Epidermal melanocyte (primary cell): ENCODE results near the gene SPEM2.

Experiments used
- DNase-seq: peaks from one replicate; pipeline ENCODE4 v3.0.0; 2011; ENCODE audit warnings: low spot score; ENCODE audit not compliant: insufficient read length

The SPEM2 gene

DNA sequence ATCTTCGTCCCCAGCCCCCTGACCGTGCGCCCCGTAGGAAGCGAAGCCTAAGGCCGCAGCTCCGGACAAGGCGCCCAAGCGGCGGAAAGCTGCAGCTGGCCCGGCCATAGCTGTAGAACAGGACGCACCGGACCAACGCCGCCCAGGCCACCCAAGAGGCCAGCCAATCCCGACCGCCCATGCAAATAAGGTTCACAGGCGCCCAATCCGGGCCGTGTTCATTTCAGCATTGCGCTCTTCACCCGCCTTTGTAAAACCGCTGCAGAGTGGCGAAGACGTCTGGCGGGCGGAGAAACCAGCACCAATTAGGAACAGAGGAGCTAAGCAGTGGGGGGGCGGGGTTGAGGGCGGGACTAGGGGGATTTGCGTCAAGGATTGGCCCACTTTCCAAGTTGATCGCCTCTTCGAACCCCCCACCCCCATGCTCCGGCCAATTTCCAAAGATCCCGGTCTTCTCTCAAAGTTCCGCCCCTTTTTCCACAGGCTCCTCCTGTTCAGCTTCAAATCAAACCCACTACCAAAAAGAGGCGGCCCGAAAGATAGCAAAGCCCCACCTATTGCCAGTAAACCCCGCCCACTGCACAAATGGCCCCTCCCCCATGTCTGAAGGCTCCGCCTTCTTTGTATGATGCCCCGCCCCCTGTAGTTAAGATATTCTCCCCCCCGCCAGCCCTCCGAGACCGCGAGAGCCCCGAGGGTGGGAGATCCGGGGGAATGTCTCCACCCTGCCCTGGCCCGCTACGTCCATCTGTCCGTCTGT, 21.3 kb upstream of the SPEM2 start, which contains the start of gene TMEM256:
Gene TMEM256, minus strand, starts transcription at position 121 of the 760 bp plus-strand sequence. Its CDS starts 13 bp downstream, at position 108.
- peak; percentile 98 for DNase-seq

GRCh38 chr17:7404737-7405349, 20.6 kb upstream of the SPEM2 start:
- peak; percentile 79 for DNase-seq

DNA sequence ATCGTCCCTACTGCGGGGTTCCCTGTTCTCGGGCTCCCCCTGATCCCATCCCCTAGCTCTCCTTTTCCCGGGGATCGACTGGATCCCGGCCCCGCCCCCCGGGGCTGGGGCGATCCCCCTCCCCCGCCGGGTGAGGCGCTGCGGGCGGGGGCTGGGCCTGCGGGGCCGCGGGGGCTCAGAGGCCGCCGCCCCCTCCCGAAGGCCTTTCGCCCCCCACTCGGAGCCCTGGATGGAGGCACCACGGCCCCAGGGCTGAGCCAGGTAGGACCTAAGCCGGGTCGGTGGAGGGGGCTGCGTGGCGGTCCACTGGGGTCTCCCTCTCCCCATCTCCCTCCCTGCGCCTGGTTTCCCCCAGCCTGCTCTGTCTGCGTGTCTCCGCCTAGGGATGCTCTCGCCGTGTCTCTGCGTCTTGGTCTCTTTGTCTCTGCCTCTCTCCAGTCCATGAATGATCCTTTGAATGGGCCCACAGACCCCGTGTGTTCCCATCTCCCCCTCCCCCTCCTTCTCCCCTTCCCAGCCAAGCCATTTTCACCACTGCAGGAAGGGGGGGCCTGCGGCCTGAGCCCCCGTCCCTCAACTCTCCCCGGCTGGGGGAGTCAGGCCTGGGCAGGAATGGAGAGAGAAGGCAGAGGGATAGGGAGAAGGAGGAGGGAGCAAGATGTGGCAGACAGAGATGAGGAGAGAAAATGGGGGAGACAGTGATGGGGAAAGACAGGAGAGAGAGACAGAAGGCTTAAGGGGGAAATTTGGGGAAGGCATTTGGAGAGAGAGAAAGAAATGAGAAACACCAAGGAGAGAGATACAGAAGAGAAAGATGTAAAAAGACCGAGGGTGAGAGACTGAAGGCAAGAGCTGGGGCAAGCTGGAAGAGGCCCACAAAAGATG, 19.8 kb upstream of the SPEM2 start:
- DNase-seq, result no peak

DNA sequence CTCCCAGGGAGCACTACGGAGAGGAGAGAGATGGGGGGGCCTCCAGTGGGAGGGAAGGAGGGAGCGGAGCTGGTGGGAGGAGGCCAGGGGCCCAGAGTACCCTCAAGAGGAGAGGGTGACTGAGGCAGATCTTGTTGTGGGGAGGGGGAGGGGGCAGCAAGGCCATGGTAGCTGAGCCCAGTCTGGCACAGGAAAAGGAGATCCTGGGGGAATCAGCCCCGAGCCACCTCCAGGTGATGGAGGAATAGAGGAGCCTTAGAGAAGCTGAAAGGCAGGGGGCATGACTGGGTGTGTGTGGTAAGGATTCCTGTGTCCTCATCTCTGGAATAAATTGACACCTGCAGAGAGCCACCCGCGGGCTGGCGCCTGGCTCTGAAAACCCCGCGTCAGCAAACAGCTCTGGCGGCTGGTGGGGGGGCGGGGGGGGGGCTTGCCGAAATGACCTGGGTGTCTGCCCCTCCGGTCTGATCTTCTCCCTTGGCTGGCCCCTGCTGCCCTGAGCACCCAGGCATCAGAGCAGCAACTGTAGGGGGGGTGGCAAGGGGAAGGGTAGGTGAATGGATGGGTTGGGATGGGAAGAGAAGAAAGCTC, 19.1 kb upstream of the SPEM2 start:
- DNase-seq, result no peak

DNA sequence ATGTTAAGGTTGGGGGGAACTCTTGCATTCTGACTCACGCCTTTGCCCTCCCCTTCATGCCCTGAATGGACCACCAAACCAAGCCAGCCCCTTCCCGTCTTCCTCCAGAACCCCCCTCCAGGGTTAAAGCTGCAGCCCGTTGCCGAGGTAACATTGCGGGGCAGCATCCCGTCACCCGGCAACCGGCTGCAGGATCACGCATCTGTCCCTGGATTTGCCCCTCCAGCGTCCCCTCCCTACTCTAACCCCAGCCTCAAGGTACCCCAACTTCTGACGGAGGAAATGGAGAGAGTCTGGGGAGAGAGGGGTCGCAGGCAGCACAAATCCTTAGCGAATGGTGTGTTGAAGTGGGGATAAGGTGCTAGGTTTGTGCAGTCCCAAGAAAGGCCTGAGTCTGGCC, 18.3 kb upstream of the SPEM2 start:
- no peak for DNase-seq

DNA sequence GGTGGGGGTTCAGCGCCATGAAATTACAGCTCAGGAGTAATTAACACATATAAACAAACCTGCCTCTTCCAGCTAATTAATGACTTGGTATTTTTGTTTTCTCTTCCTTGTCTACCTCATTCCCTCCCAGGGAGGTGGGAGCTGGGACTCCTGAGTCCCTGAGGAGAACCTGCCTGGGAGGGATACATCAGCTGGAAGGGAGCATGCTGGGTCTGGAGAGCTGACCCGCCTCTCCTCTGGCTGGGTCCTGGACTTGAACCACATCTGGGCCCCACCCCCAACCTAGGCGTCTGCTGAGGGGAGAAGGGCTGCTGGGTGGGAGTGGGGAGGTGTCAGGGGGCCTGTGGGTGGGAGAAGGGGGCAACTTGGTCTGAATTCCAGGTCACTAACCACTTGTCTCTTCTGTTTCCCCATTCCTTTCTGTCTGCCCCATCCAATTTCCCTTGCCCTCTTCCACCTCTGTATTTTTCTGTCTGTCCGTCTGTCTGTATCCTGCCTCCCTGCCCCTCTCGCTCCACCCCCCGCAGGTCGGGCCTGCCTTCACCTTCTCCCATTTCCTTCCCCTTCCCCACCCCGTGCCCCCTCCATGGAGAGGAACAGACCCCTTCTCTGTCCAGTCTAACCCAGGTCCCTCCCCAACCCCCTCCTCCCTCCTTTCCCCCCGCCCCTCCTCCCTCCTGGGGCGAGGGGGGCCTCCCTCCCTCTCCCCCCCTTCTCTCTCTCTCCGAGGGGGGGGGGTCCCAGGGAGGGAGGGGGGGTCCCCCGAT, 17.7 kb upstream of the SPEM2 start, which contains the start of gene NLGN2:
Gene NLGN2, plus strand, starts transcription at position 361 of the 767 bp plus-strand sequence. CDS start 411 bp downstream, outside the sequence.
- DNase-seq, result no peak

GRCh38 chr17:7408252-7408727, 17.1 kb upstream of the SPEM2 start:
- no peak for DNase-seq

DNA sequence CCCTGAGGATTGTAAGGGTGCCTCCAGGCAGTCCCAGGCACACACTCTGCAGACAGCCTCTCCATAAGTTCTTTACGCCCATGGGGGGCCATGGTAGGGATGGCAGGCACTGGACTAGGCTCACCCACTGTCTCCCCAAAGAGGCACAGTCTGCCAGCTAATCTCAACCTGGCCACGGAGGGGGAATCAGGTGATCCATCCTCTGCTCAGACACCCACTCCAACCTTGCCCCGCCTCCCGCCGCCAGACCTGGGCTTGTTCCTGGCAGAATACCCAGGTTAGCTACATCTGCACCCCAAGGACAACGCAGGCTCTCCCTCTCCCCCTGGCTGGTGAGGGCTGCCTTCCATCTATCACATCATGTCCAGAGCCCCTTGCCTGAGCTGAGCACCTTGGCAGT, 16.6 kb upstream of the SPEM2 start:
- no peak for DNase-seq

- no peak for DNase-seq
These were observed 15.7 kb upstream of the SPEM2 start for GRCh38 chr17:7409716-7410115.

GRCh38 chr17:7410634-7411426, 14.6 kb upstream of the SPEM2 start:
- DNase-seq, result no peak

DNA sequence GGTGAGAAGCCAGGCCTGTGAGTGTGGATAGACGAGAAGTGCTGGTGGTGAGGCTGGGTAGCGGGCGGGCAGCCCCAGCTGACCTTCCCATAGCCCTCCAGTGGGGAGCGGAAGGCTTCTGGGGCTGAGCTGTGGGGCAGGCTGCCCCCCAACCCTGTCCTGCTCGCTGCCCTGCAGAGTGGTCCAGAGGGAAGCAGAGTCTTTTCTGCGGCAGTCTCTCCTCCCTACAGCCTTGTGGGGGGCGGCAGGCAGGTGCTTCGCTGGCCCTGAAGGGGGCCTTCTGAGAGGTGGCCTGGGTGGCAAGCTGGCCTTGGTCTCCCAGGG, 14.0 kb upstream of the SPEM2 start:
- DNase-seq, result no peak

DNA sequence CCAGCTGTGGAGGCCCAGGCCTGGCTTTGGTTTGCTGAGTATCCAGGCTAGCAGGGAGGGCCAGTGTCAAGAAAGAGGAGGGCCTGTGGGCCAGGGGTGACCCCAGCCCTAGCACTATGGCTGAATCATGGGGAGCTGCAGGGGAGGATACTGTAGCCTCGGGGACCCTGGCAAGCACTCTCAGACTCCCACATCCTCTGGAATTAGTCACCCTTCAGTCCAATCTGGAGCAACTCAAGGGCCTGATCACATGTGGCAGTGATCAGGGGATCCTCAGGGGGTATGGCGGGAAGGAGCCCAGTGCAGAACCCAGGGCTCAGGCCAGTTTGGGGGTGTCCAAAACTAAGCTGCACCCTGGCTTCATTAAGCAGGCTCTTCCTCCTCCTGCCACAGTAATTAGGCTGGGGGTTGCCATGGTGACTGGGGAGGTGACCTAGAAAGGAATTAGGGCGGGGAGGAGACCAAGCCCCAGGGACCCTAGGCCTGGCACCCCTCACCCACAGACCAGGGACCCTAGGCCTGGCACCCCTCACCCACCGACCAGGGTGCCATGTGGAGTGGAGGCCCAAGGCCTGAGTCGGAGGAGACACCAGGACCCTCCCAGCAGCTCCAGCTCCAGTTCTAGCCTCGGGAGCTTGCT, 11.9 kb upstream of the SPEM2 start:
- no peak for DNase-seq

GRCh38 chr17:7414837-7415236, 10.6 kb upstream of the SPEM2 start:
- no peak for DNase-seq

DNA sequence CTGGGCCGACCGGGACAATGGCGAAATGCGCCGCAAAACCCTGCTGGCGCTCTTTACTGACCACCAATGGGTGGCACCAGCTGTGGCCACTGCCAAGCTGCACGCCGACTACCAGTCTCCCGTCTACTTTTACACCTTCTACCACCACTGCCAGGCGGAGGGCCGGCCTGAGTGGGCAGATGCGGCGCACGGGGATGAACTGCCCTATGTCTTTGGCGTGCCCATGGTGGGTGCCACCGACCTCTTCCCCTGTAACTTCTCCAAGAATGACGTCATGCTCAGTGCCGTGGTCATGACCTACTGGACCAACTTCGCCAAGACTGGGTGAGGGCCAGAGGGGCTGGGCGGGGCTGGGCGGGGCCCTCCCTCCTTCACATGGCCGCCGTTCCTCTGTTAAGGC, 9.6 kb upstream of the SPEM2 start:
- no peak for DNase-seq

GRCh38 chr17:7416323-7416722, 9.1 kb upstream of the SPEM2 start:
- DNase-seq, result no peak

DNA sequence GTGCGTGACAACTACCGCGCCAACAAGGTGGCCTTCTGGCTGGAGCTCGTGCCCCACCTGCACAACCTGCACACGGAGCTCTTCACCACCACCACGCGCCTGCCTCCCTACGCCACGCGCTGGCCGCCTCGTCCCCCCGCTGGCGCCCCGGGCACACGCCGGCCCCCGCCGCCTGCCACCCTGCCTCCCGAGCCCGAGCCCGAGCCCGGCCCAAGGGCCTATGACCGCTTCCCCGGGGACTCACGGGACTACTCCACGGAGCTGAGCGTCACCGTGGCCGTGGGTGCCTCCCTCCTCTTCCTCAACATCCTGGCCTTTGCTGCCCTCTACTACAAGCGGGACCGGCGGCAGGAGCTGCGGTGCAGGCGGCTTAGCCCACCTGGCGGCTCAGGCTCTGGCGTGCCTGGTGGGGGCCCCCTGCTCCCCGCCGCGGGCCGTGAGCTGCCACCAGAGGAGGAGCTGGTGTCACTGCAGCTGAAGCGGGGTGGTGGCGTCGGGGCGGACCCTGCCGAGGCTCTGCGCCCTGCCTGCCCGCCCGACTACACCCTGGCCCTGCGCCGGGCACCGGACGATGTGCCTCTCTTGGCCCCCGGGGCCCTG, 8.3 kb upstream of the SPEM2 start:
- DNase-seq, result no peak

DNA sequence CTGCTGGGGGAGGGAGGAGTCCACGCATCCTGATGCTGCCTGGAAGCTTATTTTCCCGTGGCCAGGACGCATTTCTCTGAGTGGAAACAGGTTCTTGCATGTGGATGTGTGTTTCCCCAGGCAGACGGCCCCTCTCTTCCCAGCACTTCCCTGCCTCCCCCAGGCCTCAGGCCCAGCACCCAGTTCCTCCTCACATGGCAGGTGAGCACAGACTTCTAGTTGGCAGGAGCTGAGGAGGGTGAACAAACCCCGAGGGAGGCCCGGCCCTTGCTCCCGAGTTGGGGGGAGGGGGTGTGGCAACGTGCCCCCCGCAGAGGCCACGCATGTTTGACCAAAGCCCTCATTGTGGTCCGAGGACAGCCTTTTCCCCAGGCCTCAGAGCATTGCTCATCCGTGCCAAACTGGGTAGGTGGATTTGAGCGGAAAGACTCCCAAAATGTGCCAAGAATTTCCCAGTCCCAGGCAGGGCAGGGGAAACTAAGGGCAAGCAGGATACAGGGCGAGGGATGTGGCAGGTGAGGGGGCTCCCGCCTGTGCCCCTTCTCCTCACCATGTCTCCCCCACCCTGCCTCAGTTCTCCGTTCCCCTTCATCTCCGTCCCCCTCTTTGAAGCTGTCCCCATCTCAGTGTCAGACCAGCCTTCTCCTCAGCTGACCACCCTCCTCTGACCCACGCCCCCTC, 6.8 kb upstream of the SPEM2 start:
- no peak for DNase-seq

- DNase-seq, result no peak
These were observed 5.4 kb upstream of the SPEM2 start, which contains the start of gene SPEM1 for GRCh38 chr17:7419819-7420610. TSS of gene SPEM1 (plus strand) at chr17:7420324. CDS start at chr17:7420385, 61 bp downstream.
